Measurements from ENCODE around the gene RHOBTB1. TPM values are rescaled to one million over a fixed set of nuclear protein-coding genes. Genes with fewer than 3 reads are reported as not detected.

Gene RHOBTB1
- total RNA-seq, 1 donor from 2014 or later, result 21.5 TPM

DNA sequence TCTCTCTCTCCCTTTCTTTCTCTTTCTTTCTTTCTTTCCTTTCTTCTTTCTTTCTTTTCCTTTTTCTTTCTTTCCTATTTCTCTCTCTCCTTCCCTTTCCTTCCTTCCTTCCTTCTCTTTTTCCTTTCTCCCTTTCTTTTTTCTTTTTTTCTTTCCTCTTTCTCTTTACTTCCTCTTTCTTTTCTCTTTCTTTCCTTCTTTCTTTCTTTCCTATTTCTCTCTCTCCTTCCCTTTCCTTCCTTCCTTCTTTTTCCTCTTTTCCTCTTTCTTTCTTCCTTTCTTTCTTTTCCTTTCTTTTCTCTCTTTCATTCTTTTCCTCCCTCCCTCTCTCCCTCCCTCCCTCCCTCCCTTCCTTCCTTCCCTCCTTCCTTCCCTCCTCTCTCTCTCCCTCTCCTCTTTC is 81.5 kb downstream of the RHOBTB1 start:
- DNase-seq (ENCODE audit: low spot score), result no peak
- no peaks in the 10 kb centered on the region for H4K20me1 ChIP-seq (ENCODE audit: low read depth)
- H3K4me3 ChIP-seq, result no peak overlapping the region
- H3K36me3 Mint-ChIP-seq, result no peaks in the 10 kb centered on the region
- H3K9ac ChIP-seq, result no peak overlapping the region
- H3K4me3 Mint-ChIP-seq, result no peak overlapping the region
- H3F3A ChIP-seq (ENCODE audit: low read depth), result no peaks in the 10 kb centered on the region
- H3K4me1 Mint-ChIP-seq, result peaks cover 2% of the 10 kb centered on the region
- H3K4me2 ChIP-seq, result no peak overlapping the region
- no peaks in the 10 kb centered on the region for H3K4me1 ChIP-seq
- H3K79me2 ChIP-seq (ENCODE audit: low read depth), result no peaks in the 10 kb centered on the region
- TF ChIP-seq EZH2 (IDR thresholded peaks at IDR 0.05) (no peak), EZH2phosphoT487 (IDR thresholded peaks at IDR 0.05) (no peak)
- TF ChIP-seq, protein P1, sequence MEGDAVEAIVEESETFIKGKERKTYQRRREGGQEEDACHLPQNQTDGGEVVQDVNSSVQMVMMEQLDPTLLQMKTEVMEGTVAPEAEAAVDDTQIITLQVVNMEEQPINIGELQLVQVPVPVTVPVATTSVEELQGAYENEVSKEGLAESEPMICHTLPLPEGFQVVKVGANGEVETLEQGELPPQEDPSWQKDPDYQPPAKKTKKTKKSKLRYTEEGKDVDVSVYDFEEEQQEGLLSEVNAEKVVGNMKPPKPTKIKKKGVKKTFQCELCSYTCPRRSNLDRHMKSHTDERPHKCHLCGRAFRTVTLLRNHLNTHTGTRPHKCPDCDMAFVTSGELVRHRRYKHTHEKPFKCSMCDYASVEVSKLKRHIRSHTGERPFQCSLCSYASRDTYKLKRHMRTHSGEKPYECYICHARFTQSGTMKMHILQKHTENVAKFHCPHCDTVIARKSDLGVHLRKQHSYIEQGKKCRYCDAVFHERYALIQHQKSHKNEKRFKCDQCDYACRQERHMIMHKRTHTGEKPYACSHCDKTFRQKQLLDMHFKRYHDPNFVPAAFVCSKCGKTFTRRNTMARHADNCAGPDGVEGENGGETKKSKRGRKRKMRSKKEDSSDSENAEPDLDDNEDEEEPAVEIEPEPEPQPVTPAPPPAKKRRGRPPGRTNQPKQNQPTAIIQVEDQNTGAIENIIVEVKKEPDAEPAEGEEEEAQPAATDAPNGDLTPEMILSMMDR (IDR thresholded peaks at IDR 0.05), result no peak
- no peaks in the 10 kb centered on the region for H3K27me3 ChIP-seq
- no peaks in the 10 kb centered on the region for H3K9me3 ChIP-seq (ENCODE audit: low read depth)
- H3K27me3 Mint-ChIP-seq (ENCODE audit: insufficient read depth, low read depth), result peaks cover 2% of the 10 kb centered on the region
- no peaks in the 10 kb centered on the region for H3K9me3 Mint-ChIP-seq
- no peaks in the 10 kb centered on the region for H3K36me3 ChIP-seq
- no peak overlapping the region for H3K27ac Mint-ChIP-seq
- no peak overlapping the region for H2AFZ ChIP-seq (replicated peaks)
- no peak overlapping the region for H3K27ac ChIP-seq

DNA sequence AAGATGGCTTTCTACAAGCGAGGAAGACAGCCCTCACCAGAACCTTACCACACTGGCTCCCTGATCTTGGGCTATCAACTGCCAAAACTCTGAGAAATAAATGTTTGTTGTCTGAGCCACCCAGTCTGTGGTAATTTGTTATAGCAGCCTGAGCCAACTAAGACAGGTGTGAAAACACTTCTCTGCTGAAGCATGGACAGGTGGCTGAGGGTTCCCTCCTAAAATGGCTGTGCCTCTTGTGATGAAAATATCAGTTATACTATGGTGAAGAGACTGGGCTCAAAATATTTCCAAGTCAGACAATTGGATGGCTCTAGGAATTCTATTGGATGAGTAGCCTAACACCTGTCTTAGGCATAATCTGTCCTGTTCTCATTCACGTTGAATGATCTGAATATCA is 87.6 kb downstream of the RHOBTB1 start:
- no peak overlapping the region for H3K4me3 ChIP-seq

DNA sequence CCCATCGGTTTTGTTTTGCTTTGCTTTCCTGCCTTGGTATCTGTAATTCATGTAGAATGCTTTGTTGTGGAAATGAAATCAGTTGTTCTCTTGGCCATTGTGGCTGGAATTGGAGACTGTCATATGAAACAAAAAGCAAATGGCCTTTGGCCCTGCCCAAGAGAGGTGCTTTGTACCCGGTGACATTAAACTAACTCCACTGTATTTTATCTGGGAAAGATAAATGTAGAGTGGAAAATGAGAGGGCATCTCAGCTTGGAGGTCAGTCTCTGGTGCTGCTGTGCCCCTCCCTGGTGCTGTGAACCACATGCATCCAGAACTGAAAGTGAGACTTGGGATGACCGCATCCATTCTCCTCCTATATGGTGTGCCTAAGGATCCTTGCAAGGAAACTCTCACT is 90.3 kb downstream of the RHOBTB1 start:
- Histone ChIP-seq H3K27me3 (no peaks in the 10 kb centered on the region), H3K79me2 (ENCODE audit: low read depth) (no peaks in the 10 kb centered on the region), H3K9ac (no peak overlapping the region), H3K9me3 (ENCODE audit: low read depth) (no peaks in the 10 kb centered on the region), H3K27ac (no peak overlapping the region), H3F3A (ENCODE audit: low read depth) (no peaks in the 10 kb centered on the region), H2AFZ (replicated peaks) (no peak overlapping the region), H3K4me3 (no peak overlapping the region), H3K4me2 (no peak overlapping the region), H3K36me3 (no peaks in the 10 kb centered on the region), H4K20me1 (ENCODE audit: low read depth) (no peaks in the 10 kb centered on the region), H3K4me1 (no peaks in the 10 kb centered on the region)
- H3K4me1 Mint-ChIP-seq, result peaks cover 4% of the 10 kb centered on the region
- DNase-seq (ENCODE audit: low spot score), result no peak
- H3K36me3 Mint-ChIP-seq, result no peaks in the 10 kb centered on the region
- H3K27me3 Mint-ChIP-seq (ENCODE audit: insufficient read depth, low read depth), result peaks cover 2% of the 10 kb centered on the region
- no peaks in the 10 kb centered on the region for H3K9me3 Mint-ChIP-seq
- H3K27ac Mint-ChIP-seq, result no peak overlapping the region
- H3K4me3 Mint-ChIP-seq, result no peak overlapping the region
- no peak for TF ChIP-seq EZH2 (IDR thresholded peaks at IDR 0.05)
- TF ChIP-seq, protein P1 (IDR thresholded peaks at IDR 0.05), result no peak
- TF ChIP-seq EZH2phosphoT487 (IDR thresholded peaks at IDR 0.05), result no peak

More for the DNA sequence above, 87.6 kb downstream of the RHOBTB1 start:
- H2AFZ ChIP-seq (replicated peaks), result no peak overlapping the region
- H3K4me2 ChIP-seq, result no peak overlapping the region
- peaks cover 2% of the 10 kb centered on the region for H3K27me3 Mint-ChIP-seq (ENCODE audit: insufficient read depth, low read depth)
- H3K9ac ChIP-seq, result no peak overlapping the region
- no peaks in the 10 kb centered on the region for H3K9me3 Mint-ChIP-seq
- H3K27me3 ChIP-seq, result no peaks in the 10 kb centered on the region
- H3K9me3 ChIP-seq (ENCODE audit: low read depth), result no peaks in the 10 kb centered on the region
- no peak overlapping the region for H3K27ac ChIP-seq
- H3F3A ChIP-seq (ENCODE audit: low read depth), result no peaks in the 10 kb centered on the region
- H3K36me3 Mint-ChIP-seq, result no peaks in the 10 kb centered on the region
- H3K27ac Mint-ChIP-seq, result no peak overlapping the region
- no peaks in the 10 kb centered on the region for H3K36me3 ChIP-seq
- H3K4me1 ChIP-seq, result no peaks in the 10 kb centered on the region
- H4K20me1 ChIP-seq (ENCODE audit: low read depth), result no peaks in the 10 kb centered on the region
- no peak for DNase-seq (ENCODE audit: low spot score)
- TF ChIP-seq, protein P1 (IDR thresholded peaks at IDR 0.05), result no peak
- TF ChIP-seq EZH2phosphoT487 (IDR thresholded peaks at IDR 0.05), result no peak
- no peak for TF ChIP-seq EZH2 (IDR thresholded peaks at IDR 0.05)
- H3K79me2 ChIP-seq (ENCODE audit: low read depth), result no peaks in the 10 kb centered on the region
- H3K4me1 Mint-ChIP-seq, result peaks cover 4% of the 10 kb centered on the region
- H3K4me3 Mint-ChIP-seq, result no peak overlapping the region
